Measurements from ENCODE around the gene SHB.

DNA sequence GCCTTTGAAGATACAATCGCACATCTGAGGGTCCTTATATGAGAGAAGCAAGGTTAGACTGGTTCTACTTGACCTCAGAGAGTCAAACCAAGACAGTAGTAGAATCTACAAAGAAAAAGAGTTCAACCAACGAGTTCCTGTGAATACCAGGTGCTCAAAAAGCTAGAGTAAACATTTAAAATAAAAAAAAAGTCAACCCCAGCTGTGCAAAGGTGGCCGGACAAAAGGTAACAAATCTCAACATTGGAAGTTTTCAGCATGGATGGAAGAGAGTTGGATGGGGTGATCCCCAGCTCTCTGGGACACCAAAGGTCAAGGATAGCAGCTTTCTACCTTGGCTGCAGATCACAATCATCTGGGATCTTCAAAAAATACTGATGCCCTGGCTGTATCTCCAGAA, 14.4 kb downstream of the SHB start:
- TF ChIP-seq, protein P1, sequence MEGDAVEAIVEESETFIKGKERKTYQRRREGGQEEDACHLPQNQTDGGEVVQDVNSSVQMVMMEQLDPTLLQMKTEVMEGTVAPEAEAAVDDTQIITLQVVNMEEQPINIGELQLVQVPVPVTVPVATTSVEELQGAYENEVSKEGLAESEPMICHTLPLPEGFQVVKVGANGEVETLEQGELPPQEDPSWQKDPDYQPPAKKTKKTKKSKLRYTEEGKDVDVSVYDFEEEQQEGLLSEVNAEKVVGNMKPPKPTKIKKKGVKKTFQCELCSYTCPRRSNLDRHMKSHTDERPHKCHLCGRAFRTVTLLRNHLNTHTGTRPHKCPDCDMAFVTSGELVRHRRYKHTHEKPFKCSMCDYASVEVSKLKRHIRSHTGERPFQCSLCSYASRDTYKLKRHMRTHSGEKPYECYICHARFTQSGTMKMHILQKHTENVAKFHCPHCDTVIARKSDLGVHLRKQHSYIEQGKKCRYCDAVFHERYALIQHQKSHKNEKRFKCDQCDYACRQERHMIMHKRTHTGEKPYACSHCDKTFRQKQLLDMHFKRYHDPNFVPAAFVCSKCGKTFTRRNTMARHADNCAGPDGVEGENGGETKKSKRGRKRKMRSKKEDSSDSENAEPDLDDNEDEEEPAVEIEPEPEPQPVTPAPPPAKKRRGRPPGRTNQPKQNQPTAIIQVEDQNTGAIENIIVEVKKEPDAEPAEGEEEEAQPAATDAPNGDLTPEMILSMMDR (optimal IDR thresholded peaks at IDR 0.05 in 1 of 3, IDR thresholded peaks at IDR 0.05 in 1 of 3, conservative IDR thresholded peaks at IDR 0.05 in 1 of 3; ENCODE audit: extremely low read depth in 1 of 3, insufficient read depth in 2 of 3, low read length in 3 of 3) = no peak
- TF ChIP-seq EZH2 (IDR thresholded peaks at IDR 0.05; ENCODE audit: low read length) = no peak
